Activated T-helper 1 cell treated with Interleukin-2 at 50 U/mL for 16 hours (primary cell): Measurements from ENCODE around the gene THAP9.

Experiments used
- DNase-seq: peaks from one replicate; pipeline ENCODE4 v3.0.0-alpha.2; 2020; ENCODE audit warnings: low read depth

Gene THAP9

DNA sequence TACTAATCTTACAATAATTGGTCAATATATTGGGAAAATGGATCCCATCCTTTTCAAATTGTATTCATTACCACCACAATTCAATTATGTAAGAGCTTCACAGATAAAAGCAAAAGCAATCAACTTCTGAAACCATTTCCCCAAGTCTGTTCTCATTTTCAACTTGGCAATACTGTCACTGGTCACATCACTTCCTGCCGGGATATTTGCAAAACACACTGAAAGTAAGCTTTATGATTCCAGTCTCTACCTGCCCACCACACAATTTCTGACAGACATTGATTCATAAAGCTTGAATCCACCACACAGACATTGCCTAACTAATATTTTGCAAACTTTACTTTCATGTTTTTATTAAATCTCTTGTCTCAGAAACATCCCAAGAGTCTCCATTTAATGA lies 56.5 kb downstream of the THAP9 start:
- DNase-seq, result no peak

DNA sequence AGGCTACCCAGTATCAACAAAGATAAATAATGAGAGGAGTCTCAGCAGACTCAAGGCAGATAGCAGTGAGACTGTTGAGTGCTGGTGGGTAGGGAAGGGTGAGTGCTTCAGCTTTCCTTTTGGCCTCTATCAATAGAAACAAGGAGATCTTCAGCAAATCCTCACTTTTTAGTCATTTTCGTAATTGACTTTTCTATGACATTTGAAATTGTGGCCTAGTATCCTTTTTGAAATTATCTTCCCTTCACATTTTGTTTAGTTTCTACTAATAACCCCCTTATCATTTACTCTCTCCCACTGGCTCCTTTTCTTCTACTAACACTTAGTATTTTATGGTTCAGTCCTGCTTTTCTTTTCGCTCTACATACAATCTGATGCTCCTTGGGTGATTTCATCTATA lies 65.2 kb downstream of the THAP9 start:
- no peak for DNase-seq

DNA sequence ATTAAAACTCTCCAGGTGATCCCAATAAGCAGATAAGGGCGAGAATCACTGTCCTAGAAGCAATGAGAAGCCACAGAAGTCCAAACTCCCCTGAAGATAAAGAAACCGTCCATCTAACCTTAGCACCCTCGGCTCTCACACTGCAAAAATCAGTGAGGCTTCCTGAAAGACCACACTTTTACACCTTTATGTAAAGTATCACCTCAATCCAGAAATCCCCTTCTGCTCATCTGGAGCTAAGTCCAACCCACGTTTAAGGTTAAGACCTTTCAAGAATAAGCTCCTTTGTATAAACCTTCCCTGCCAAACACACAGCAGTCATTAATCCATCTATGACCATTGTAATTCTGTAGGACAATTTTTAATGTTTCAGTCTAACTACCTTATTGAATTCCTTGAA lies 68.4 kb downstream of the THAP9 start:
- no peak for DNase-seq

DNA sequence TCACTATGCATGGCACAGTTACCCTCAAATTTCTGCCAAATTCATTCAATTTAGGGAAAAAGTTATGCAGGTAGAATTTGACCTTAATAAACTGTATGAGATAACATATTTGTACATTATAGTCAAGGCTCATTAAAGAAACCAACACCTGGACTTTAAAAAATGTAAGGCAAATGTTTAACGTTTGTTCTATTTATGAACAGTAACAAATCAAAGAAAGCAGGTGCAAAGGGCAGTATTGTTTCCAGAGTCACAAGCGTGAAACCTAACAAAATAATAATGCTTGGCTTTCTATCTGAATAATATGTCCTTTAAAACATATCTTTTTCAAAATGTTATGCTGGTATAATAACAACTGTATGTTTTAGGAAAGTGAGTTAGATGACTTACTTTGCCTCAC lies 68.9 kb downstream of the THAP9 start:
- no peak for DNase-seq
